Measurements from ENCODE around the gene ENHO.

GRCh38 chr9:34475097-34475496 is 47.7 kb downstream of the ENHO start:
- TF ChIP-seq EZH2 (IDR thresholded peaks at IDR 0.05) = no peak
- TF ChIP-seq, protein P1, sequence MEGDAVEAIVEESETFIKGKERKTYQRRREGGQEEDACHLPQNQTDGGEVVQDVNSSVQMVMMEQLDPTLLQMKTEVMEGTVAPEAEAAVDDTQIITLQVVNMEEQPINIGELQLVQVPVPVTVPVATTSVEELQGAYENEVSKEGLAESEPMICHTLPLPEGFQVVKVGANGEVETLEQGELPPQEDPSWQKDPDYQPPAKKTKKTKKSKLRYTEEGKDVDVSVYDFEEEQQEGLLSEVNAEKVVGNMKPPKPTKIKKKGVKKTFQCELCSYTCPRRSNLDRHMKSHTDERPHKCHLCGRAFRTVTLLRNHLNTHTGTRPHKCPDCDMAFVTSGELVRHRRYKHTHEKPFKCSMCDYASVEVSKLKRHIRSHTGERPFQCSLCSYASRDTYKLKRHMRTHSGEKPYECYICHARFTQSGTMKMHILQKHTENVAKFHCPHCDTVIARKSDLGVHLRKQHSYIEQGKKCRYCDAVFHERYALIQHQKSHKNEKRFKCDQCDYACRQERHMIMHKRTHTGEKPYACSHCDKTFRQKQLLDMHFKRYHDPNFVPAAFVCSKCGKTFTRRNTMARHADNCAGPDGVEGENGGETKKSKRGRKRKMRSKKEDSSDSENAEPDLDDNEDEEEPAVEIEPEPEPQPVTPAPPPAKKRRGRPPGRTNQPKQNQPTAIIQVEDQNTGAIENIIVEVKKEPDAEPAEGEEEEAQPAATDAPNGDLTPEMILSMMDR (IDR thresholded peaks at IDR 0.05) = no peak
